OCI-LY1 (cell line): ENCODE results near the gene DNAJC6.

Source experiments
- H2AFZ ChIP-seq: fragments of 200-600 bp; sonication (generic), shearing (Covaris generic); 2 replicates; pipeline ENCODE4 v1.6.0; 2014; ENCODE audit warnings: antibody characterized with exemption, mild to moderate bottlenecking, low read length
- H3F3A ChIP-seq: fragments of 200-600 bp; sonication (generic), shearing (Covaris generic); 2 replicates; pipeline ENCODE4 v1.6.0; 2014; ENCODE audit warnings: mild to moderate bottlenecking, antibody characterized with exemption, low read length, moderate library complexity; ENCODE audit not compliant: insufficient read depth
- H3K27ac ChIP-seq: fragments of 200-600 bp; sonication (generic); 2 replicates; pipeline ENCODE4 v1.5.1; 2014; ENCODE audit warnings: low read length, mixed run types, mild to moderate bottlenecking, low read depth; ENCODE audit not compliant: poor library complexity, severe bottlenecking
- H3K27me3 ChIP-seq: fragments of 200-600 bp; sonication (generic); 2 replicates; pipeline ENCODE4 v1.6.0; 2014; ENCODE audit warnings: antibody characterized with exemption, mild to moderate bottlenecking, low read length, moderate library complexity; ENCODE audit not compliant: insufficient read depth
- H3K36me3 ChIP-seq: fragments of 200-600 bp; sonication (generic); 2 replicates; pipeline ENCODE4 v1.6.1; 2014; ENCODE audit warnings: mild to moderate bottlenecking, antibody characterized with exemption, low read length, moderate library complexity, mixed read lengths; ENCODE audit not compliant: insufficient read depth
- H3K4me1 ChIP-seq: fragments of 200-600 bp; sonication (generic); 2 replicates; pipeline ENCODE4 v1.5.1; 2014; ENCODE audit warnings: mild to moderate bottlenecking, low read length, moderate library complexity; ENCODE audit not compliant: insufficient read depth, severe bottlenecking
- H3K4me2 ChIP-seq: fragments of 200-600 bp; sonication (generic), shearing (Covaris generic); 2 replicates; pipeline ENCODE4 v1.6.1; 2014; ENCODE audit warnings: low read length
- H3K4me3 ChIP-seq: fragments of 200-600 bp; sonication (generic); 2 replicates; pipeline ENCODE4 v1.5.1; 2014; ENCODE audit warnings: low read length, low read depth, mild to moderate bottlenecking, mixed read lengths; ENCODE audit not compliant: poor library complexity, severe bottlenecking
- H3K79me2 ChIP-seq: fragments of 200-600 bp; shearing (Covaris generic); 2 replicates; pipeline ENCODE4 v1.6.1; 2016; ENCODE audit warnings: mixed run types, low read length, mixed read lengths; ENCODE audit not compliant: insufficient read depth
- H3K9ac ChIP-seq: fragments of 200-600 bp; sonication (generic), shearing (Covaris generic); 2 replicates; pipeline ENCODE4 v1.6.1; 2014; ENCODE audit warnings: mild to moderate bottlenecking, low read length, mixed read lengths
- H3K9me2 ChIP-seq: fragments of 200-600 bp; sonication (generic), shearing (Covaris generic); 2 replicates; pipeline ENCODE4 v1.6.1; 2014; ENCODE audit warnings: low read depth, mild to moderate bottlenecking, low read length, mixed read lengths
- H3K9me3 ChIP-seq: fragments of 200-600 bp; shearing (Covaris generic); 2 replicates; pipeline ENCODE4 v1.6.1; 2014; ENCODE audit warnings: low read length, mixed read lengths
- H4K20me1 ChIP-seq: fragments of 200-600 bp; sonication (generic), shearing (Covaris generic); 2 replicates; pipeline ENCODE4 v1.6.0; 2016; ENCODE audit warnings: mild to moderate bottlenecking, low read length; ENCODE audit not compliant: insufficient read depth
- CTCF ChIP-seq: fragments of 200-600 bp; sonication (generic), shearing (Covaris generic); IDR thresholded peaks from 2 replicates; pipeline ENCODE4 v1.5.1; 2017; ENCODE audit warnings: mild to moderate bottlenecking, antibody characterized with exemption, low read length, moderate library complexity, mixed read lengths
- EZH2 ChIP-seq: fragments of 200-600 bp; sonication (generic), shearing (Covaris generic); IDR thresholded peaks from 2 replicates; pipeline ENCODE4 v1.8.0; 2017; ENCODE audit warnings: borderline replicate concordance, mixed run types, mild to moderate bottlenecking, antibody characterized with exemption, low read length, moderate library complexity, mixed read lengths

Gene DNAJC6

DNA sequence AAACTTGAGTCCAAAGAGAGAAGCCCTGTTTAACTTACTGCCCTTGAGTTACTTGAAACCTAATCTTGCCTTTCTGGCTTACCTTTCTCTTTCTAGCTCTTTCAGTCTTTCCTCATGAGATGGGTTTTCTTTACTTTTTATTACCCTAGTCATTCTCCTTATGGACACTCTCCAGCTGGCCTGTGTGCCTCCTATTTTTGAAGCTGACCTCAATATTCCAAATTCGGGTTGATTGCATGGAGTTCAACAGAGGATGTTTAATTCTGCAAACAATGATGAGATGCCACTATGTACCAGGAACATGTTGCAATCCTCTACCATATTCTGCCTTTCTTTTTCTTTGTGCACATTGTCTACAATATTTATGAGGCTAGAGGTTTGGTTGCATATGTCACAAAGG, 20.7 kb downstream of the DNAJC6 start:
- Histone ChIP-seq H3K9me2 (no peaks in the 10 kb centered on the region), H3K9me3 (no peaks in the 10 kb centered on the region), H3K36me3 (no peaks in the 10 kb centered on the region), H3K79me2 (no peaks in the 10 kb centered on the region), H3K9ac (no peak overlapping the region), H3K4me2 (no peak overlapping the region), H3K27me3 (no peaks in the 10 kb centered on the region), H3K4me1 (peaks cover 8% of the 10 kb centered on the region), H3K27ac (no peak overlapping the region), H3F3A (no peaks in the 10 kb centered on the region), H2AFZ (no peak overlapping the region), H4K20me1 (no peaks in the 10 kb centered on the region), H3K4me3 (no peak overlapping the region)
- no peak for TF ChIP-seq CTCF

DNA sequence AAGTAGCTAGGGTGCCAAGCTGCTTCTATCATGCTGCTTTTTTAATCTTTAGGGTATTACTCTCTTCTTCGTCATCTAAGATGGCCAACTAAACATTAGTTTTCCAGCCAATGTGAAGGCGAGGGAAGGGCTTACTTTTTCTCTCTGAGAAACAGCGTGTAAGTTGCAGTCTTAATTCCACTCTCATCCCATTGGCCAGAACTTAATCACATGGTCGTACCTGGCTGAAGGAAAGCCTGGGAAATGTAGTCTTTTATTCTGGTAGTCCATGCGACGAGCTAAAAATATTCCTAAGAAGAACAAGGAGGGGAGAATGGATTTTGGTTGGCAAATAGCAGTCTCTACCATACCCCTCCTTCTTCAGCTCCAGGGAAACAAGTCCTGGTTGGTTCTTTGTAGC, 21.5 kb downstream of the DNAJC6 start:
- no peaks in the 10 kb centered on the region for H3F3A ChIP-seq
- TF ChIP-seq EZH2: no peak
- TF ChIP-seq CTCF: no peak

DNA sequence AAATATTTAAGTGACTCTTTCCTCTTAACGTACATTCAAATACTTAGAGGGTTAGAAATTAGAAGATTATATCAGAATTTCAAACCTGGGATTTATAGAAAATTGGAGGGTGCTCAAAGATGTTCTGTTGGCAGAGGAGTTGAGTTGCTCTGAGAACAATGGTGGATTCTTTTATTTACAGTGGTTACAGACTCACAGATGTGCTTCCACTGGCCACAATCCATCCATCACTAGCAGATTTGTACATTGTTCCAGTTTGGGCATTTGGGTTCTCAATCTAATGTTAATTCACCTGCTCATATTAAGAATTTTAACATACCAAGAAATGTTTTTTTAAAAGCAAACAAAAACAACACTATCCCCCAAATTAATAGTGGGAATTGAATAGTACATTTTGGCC, 23.5 kb downstream of the DNAJC6 start:
- H3K79me2 ChIP-seq: no peaks in the 10 kb centered on the region
- H3K9me3 ChIP-seq: no peaks in the 10 kb centered on the region
- no peak overlapping the region for H3K4me3 ChIP-seq
- no peaks in the 10 kb centered on the region for H3F3A ChIP-seq
- H3K9me2 ChIP-seq: no peaks in the 10 kb centered on the region
- no peak overlapping the region for H3K4me2 ChIP-seq
- no peaks in the 10 kb centered on the region for H3K27me3 ChIP-seq
- no peak overlapping the region for H3K9ac ChIP-seq
- no peak overlapping the region for H2AFZ ChIP-seq
- H3K27ac ChIP-seq: no peak overlapping the region
- H4K20me1 ChIP-seq: no peaks in the 10 kb centered on the region
- TF ChIP-seq CTCF (no peak), EZH2 (no peak)
- peaks cover 8% of the 10 kb centered on the region for H3K4me1 ChIP-seq
- H3K36me3 ChIP-seq: no peaks in the 10 kb centered on the region

More for the DNA sequence above, 21.5 kb downstream of the DNAJC6 start:
- Histone ChIP-seq H3K36me3 (no peaks in the 10 kb centered on the region), H3K4me3 (no peak overlapping the region), H3K79me2 (no peaks in the 10 kb centered on the region), H3K4me1 (peaks cover 8% of the 10 kb centered on the region), H3K9me3 (no peaks in the 10 kb centered on the region), H3K9me2 (no peaks in the 10 kb centered on the region), H3K27me3 (no peaks in the 10 kb centered on the region), H3K4me2 (no peak overlapping the region), H2AFZ (no peak overlapping the region), H3K9ac (no peak overlapping the region), H3K27ac (no peak overlapping the region), H4K20me1 (no peaks in the 10 kb centered on the region)
